ENCODE measurements around the gene CD276. TPM values are rescaled to one million over a fixed set of nuclear protein-coding genes. Genes with fewer than 3 reads are reported as not detected.
"Not testable (repeated sequence)": the region's sequence is repeated elsewhere in the genome, so short reads cannot be mapped to it uniquely, and the experiment has no call there.

The CD276 gene
- total RNA-seq, 4 donors from 2014 or later = 42.6 to 93.3 (median 70.9) TPM

GRCh38 chr15:73724212-73724611 lies 40.0 kb downstream of the CD276 start:
- TF ChIP-seq CTCF (IDR thresholded peaks at IDR 0.05) = no peak
- no peak for TF ChIP-seq POLR2A (IDR thresholded peaks at IDR 0.05)
- TF ChIP-seq EP300 (IDR thresholded peaks at IDR 0.05) = no peak
- no peak for DNase-seq (ENCODE audit: low spot score in 2 of 2)
- Histone ChIP-seq H3K4me1 (peaks cover 0 to 3% (median 0%) of the 10 kb centered on the region in 4 donors), H3K9me3 (no peaks in the 10 kb centered on the region), H3K27ac (no peak overlapping the region), H3K36me3 (no peaks in the 10 kb centered on the region), H3K27me3 (no peaks in the 10 kb centered on the region), H3K4me3 (no peak overlapping the region)
- 60 to 62% methylated on average over 3 of the region's 3 CpGs for WGBS, 2 donors

- 80 to 89% methylated on average over 7 of the region's 7 CpGs for WGBS, 2 donors
- H3K4me1 ChIP-seq = peaks cover 0 to 3% (median 0%) of the 10 kb centered on the region in 4 donors
- no peak overlapping the region for H3K27ac ChIP-seq
- H3K36me3 ChIP-seq = no peaks in the 10 kb centered on the region
- TF ChIP-seq CTCF (IDR thresholded peaks at IDR 0.05) = no peak
- TF ChIP-seq POLR2A (IDR thresholded peaks at IDR 0.05) = no peak
- H3K9me3 ChIP-seq = no peaks in the 10 kb centered on the region
- no peak for DNase-seq (ENCODE audit: low spot score in 2 of 2)
- H3K27me3 ChIP-seq = no peaks in the 10 kb centered on the region
- H3K4me3 ChIP-seq = no peak overlapping the region
Observed at GRCh38 chr15:73727330-73727976, 43.3 kb downstream of the CD276 start.

- H3K36me3 ChIP-seq; H3K9me3 ChIP-seq; H3K4me1 ChIP-seq; H3K4me3 ChIP-seq; DNase-seq (ENCODE audit: low spot score in 2 of 2); H3K27ac ChIP-seq; H3K27me3 ChIP-seq: not testable (repeated sequence)
- 93 to 97% methylated on average over 6 to 16 of the region's 29 CpGs for WGBS, 2 donors
Observed at GRCh38 chr15:73732051-73732450, 47.9 kb downstream of the CD276 start.

- Histone ChIP-seq H3K27ac (no peak overlapping the region), H3K4me1 (no peaks in the 10 kb centered on the region), H3K36me3 (no peaks in the 10 kb centered on the region), H3K27me3 (no peaks in the 10 kb centered on the region), H3K9me3 (no peaks in the 10 kb centered on the region), H3K4me3 (no peak overlapping the region)
- DNase-seq (ENCODE audit: low spot score in 2 of 2) = no peak
- TF ChIP-seq POLR2A (IDR thresholded peaks at IDR 0.05) = no peak
- no peak for TF ChIP-seq CTCF (IDR thresholded peaks at IDR 0.05)
- TF ChIP-seq EP300 (IDR thresholded peaks at IDR 0.05) = no peak
- 67 to 69% methylated on average over 2 to 3 of the region's 3 CpGs for WGBS, 2 donors
Observed at GRCh38 chr15:73732930-73733329, 48.7 kb downstream of the CD276 start.

- Histone ChIP-seq H3K27me3 (no peaks in the 10 kb centered on the region), H3K9me3 (no peaks in the 10 kb centered on the region), H3K27ac (no peak overlapping the region), H3K4me3 (no peak overlapping the region), H3K36me3 (no peaks in the 10 kb centered on the region), H3K4me1 (peaks cover 0 to 17% (median 2%) of the 10 kb centered on the region in 4 donors)
- 66 to 71% methylated on average over 7 of the region's 7 CpGs for WGBS, 2 donors
- no peak for DNase-seq (ENCODE audit: low spot score in 2 of 2)
- TF ChIP-seq CTCF (IDR thresholded peaks at IDR 0.05) (no peak), EP300 (IDR thresholded peaks at IDR 0.05) (no peak), POLR2A (IDR thresholded peaks at IDR 0.05) (no peak)
Observed at GRCh38 chr15:73737535-73737934, 53.4 kb downstream of the CD276 start.
